NCI-H2107 treated with DMSO at 0.1 percent for 48 hours (cell line): Measurements from ENCODE around the gene PALLD.
"Not testable (repeated sequence)": the region's sequence is repeated elsewhere in the genome, so short reads cannot be mapped to it uniquely, and the experiment has no call there.

Source experiments
- DNase-seq: peaks from one replicate; lab custom pipeline; 2025; ENCODE audit not compliant: unreplicated experiment; lab: John Stamatoyannopoulos, UW

PALLD gene

DNA sequence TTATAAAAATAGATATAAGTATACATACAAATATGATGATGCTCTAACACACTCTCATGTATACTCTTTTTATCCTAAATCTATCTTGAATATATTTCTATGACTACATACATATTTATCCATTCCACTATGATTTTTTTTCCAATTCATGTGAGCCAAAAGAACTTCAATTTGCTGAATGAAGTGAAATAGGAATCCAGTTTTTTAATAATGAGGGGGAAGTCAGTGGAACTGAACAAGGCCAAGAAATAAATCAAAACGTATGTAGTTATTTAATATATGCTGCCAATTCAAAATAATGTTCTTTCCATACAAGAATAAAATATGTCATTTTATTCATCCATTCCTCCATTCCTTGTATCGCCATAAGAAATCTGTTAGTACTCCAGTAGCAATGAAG lies 6.1 kb upstream of the PALLD start:
- no peak for DNase-seq

DNA sequence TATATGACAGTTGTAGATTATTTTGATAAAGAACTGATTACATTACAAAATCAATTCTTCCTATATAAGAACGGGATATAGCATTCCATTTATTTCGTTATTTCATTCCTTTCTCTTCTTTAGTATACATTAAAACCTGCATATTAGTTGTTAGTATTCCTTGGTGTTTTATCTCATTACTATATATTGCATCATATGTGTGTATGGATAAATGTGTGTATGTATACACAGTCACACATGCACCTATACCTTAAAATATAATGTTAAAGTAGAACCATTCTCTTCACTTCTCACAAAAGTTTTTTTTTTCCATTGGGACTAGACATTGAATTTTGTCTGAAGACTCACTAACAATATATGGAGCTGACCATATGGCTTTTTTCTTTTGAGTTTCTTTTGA lies 5.3 kb upstream of the PALLD start:
- no peak for DNase-seq

DNA sequence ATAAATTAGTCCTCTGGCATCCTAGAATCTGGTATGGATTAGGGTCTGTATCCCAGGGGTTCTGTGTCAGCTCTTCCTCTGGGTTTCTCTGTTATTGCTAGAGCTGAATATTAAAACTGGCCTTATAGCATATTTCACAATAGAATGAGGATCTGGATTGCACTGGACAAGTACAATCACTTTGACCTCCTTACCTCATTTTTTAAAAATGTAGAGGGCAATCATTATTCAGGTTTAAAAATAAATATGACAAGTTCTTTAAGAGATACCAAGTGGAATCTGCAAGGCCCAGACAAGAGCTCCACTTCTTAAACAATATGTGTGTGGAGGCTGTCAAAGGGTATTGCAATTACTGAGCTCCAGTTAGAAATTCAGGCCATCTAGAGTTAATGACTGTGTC lies 1.4 kb downstream of the PALLD start:
- no peak for DNase-seq

- DNase-seq: no peak
These were observed 2.4 kb downstream of the PALLD start for GRCh38 chr4:168499241-168499640.

DNA sequence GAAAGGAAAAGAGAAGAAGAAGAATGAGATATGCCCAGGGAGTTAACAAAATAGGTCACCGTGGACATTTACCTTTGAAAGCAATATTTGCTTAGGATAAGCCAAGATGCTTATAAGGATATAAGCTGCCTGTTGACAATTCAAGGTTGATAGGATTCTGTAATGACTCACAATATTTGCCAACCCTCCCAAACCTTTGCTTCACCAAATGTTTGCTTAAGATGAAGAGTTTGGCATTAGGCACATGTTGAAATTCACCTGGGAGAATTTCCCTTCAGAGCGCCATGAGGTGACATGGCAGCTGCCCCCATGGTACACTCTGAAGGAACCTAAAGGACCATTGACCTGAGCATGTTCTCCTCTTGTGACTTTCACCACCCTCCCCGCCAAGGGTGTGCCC lies 4.6 kb downstream of the PALLD start:
- DNase-seq: no peak

GRCh38 chr4:168502861-168503260 lies 6.0 kb downstream of the PALLD start:
- DNase-seq: peak; percentile 68

- no peak for DNase-seq
These were observed 7.0 kb downstream of the PALLD start for GRCh38 chr4:168503652-168504362.

- no peak for DNase-seq
These were observed 7.7 kb downstream of the PALLD start for GRCh38 chr4:168504526-168504925.

GRCh38 chr4:168506014-168506413 lies 9.2 kb downstream of the PALLD start:
- no peak for DNase-seq

DNA sequence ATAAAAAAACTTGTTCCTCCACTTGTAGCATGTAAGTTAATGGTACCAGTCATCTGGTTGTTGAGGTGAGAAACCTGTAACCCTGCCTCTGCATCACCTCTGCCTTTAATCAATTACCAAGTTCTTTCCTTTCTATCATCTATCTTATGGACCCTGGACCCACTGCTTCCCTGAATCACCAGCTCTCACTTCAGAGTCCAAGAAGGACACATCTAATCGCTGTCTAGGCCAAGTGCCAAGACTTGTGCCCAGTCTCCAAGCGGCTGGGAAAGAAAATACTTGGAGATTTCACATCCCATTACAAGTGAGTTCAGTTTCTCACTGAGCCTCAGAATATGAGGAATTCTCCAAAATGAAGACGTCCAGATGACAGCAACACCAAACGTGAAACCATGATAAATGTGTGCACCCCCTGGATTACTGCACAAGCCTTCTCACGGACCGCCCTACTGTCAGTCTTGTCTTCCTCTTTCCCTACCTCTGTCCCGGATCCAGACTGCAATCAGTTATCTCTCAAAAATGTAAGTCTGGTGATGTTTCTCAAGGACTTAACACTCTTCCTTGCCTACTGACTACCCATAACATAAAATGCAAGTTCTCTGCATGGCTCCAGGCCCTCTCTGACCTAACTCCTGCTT lies 10.4 kb downstream of the PALLD start:
- DNase-seq: no peak

GRCh38 chr4:168508683-168509082 lies 11.8 kb downstream of the PALLD start:
- DNase-seq: no peak

DNA sequence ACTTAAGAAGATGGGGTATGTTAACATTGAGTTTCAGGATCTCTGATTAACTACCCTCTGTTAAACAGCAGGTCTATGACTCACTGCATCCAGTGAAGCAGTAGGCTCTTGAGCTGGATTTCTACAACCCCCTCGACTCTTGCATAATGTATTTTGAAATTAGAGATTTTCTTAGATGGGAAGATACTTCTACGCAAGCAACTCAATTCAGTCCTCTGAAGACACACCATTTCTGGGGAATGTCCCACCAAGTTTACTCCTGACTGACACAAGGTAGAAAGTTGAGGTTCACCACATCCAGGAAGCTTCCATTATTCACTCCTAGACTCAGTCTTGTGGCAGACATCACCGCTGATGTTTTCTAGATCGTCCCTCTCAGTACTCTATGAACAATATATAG lies 12.9 kb downstream of the PALLD start:
- no peak for DNase-seq

GRCh38 chr4:168511780-168512489 lies 15.1 kb downstream of the PALLD start:
- DNase-seq: no peak

DNA sequence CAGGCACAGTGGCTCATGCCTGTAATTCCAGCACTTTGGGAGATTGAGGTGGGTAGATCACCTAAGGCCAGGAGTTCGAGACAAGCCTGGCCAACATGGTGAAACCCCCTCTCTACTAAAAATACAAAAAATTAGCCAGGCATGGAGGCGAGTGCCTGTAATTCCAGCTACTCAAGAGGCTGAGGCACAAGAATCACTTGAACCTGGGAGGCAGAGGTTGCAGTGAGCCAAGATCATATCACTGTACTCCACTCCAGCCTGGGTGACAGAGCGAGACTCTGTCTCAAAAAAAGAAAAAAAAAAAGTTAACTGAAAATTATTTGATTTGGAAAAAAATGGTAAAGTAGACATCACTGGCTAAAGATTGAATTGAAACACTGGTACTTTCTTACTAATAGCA lies 17.0 kb downstream of the PALLD start:
- not testable (repeated sequence) for DNase-seq

DNA sequence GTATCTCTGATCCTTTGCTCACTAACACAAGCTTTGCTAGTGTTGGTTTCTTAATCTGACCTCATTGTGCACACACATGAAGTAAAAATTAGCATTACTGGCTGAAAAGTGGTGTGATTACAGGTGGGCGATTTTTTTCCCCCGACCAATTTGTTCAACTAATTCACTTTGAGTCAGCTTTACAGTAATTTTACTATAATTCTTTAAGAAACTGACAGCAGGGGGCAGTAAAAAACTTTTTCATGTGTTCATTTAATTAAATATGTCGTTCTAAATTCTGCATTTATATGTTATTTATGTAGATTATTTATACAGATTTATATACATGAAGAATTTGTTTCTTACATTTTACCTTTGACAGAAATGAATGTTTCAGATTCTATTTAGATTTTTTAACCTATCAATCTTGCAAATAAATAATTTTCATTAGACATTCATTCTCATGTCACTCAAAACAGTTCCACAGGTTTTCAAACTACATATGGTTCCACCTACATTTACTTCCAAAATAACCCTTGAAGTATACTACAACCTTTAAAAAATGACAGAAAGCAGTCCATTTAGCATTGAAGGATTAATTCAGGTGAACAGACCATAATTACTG lies 17.5 kb downstream of the PALLD start:
- no peak for DNase-seq

GRCh38 chr4:168515222-168516011 lies 18.6 kb downstream of the PALLD start:
- no peak for DNase-seq

- DNase-seq: no peak
These were observed 20.0 kb downstream of the PALLD start for GRCh38 chr4:168516841-168517240.

GRCh38 chr4:168519576-168519975 lies 22.7 kb downstream of the PALLD start:
- DNase-seq: no peak

GRCh38 chr4:168521721-168522120 lies 24.9 kb downstream of the PALLD start:
- no peak for DNase-seq

GRCh38 chr4:168522356-168522755 lies 25.5 kb downstream of the PALLD start:
- no peak for DNase-seq

GRCh38 chr4:168522829-168523489 lies 26.1 kb downstream of the PALLD start:
- no peak for DNase-seq
